HG03097 (cell line): ENCODE measurements around the gene RALGAPB.

ENCODE experiments used
- ATAC-seq: cut with Tn5 transposase; IDR thresholded peaks from one replicate; pipeline ENCODE4 v1.9.1; 2021; ENCODE audit not compliant: unreplicated experiment, low FRiP score

Gene RALGAPB

GRCh38 chr20:38543014-38543906 lies 70.6 kb downstream of the RALGAPB start:
- ATAC-seq, result no peak

DNA sequence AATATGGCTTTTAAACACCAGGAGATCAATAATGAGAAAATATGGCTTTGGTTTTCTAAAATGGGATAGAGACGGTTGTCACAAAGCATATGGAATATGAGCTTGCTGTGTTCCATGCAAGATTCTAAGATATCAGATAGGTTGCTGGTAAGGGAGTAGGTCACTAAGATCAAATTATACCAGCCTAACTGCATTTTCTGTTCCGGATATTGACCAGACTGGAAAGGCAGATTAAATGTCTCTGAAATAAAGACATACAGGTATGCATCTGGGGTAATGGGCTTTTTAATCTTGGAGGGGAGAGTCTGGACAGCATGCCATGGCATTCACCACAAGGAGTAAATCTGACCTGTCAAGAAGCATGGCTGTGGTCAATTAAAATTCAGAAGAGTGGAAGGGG lies 73.1 kb downstream of the RALGAPB start:
- ATAC-seq, result no peak

GRCh38 chr20:38547288-38548085 lies 74.8 kb downstream of the RALGAPB start:
- no peak for ATAC-seq

DNA sequence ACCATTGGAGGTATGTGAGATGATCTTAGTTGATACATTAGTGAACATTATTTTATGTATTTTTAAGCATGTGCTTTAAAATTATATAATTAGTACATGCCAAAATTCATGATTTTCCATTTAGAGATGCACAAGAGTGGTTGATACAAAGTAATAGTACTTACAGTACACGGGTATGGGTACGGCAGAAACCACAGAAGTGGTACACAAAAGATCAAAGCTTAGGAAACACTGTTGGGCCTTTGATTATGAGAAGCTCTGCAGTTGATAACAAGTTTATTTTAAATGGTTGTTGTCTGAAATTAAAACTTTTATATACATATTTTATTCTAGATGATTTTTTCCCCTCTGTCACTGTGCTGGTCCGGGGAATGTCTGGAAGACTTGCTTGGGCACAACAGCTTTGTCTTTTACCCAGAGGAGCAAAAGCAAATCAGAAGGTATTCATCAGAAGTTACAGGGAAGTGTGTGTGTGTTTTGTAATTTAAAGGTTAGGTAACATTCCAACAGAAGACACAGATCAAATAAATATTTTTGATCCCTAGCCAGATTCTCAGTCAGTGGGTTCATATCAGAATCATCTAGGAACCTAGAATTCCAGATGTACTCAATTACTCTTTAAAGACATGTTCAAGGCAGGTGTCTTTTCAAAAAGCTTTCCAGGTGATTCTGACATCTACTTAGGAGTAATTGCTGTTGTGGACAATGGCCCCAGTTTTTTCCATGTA lies 75.9 kb downstream of the RALGAPB start:
- ATAC-seq, result no peak

- ATAC-seq, result no peak
Measured at GRCh38 chr20:38550274-38550673, 77.6 kb downstream of the RALGAPB start.

- no peak for ATAC-seq
Measured at GRCh38 chr20:38551056-38551626, 78.5 kb downstream of the RALGAPB start.

GRCh38 chr20:38554986-38555385 lies 82.3 kb downstream of the RALGAPB start:
- no peak for ATAC-seq

GRCh38 chr20:38555395-38555794 lies 82.8 kb downstream of the RALGAPB start:
- ATAC-seq, result no peak

DNA sequence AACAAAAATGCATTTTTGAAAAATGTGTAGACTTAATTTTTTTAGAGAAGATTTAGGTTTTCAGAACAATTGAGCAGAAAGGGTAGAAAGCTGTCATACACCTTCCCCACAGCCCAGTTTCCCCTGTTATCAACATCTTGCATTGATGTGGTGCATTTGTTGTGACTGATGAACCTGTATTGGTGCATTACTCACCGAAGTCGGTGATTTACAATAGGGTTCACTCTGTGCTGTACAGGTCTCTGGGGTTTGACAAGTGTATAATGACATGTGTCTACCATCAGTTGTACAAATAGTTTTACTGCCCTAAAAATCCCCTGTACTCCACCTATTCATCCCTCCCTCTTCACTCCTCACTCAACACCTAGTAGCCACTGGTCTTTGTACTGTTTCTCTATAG lies 84.5 kb downstream of the RALGAPB start:
- ATAC-seq, result no peak

DNA sequence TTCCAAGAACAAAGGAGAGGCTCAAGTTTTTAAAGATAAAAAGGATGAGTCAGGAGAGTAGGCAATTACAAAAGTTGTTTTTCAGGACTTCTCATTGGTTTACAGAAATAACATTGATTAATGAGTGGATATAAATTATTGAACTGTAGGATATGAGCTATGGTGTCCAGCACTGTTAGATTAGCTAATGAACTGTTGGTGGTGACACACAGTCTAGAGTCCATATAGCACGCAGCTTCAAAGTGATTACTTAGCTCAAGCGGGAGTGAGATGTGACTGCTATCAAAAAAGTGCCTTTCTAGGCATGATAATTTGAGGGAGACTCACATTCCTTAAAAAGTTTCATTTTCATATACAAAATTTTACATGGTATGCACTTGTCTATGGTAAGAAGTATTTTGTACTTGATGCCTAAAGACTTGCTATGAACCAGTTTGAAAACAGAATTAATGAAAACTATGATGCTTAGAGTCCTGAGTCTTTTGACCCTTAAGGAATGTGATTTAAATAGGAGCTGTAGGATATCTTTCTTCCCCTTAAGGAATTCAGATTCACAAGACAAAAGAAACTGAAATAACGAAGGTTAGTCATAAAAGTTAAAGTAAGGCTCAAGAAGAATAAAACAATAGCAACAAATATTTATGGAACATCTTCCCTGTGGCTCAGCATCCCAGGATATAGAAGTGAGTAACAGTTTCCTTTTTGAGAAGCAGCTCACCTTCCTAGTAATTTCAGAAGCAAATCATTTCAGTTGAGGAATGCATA lies 86.1 kb downstream of the RALGAPB start:
- no peak for ATAC-seq

- ATAC-seq, result no peak
Measured at GRCh38 chr20:38559764-38560163, 87.1 kb downstream of the RALGAPB start.

DNA sequence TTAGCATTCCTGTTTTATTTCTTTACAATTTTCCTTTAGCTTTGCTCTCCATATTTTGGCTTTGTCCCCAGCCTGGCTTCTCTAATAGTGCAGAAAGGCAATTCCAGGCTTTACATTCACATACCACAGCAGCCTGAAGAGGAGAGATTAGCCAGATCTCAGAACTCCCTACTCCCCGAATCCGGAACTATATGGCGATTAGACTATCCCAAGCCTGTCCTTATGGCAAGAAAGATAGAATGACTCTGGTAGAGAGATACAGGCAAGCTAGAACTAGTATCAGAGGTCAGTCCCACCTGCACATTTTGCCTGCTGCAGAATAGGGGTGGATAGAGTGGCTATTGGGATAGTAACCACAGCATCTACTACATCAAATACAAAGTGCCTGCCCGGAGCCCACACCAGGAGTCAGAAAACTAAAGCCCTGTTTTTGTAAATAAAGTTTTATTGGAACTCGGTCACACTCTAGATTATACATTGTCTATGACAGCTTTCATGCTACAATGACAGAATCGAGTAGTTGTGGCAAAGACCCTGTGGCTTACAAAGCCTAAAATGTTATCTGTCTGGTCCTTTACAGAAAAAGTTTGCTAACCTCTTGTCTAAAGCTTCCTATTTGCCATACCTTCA lies 91.3 kb downstream of the RALGAPB start:
- ATAC-seq, result no peak

DNA sequence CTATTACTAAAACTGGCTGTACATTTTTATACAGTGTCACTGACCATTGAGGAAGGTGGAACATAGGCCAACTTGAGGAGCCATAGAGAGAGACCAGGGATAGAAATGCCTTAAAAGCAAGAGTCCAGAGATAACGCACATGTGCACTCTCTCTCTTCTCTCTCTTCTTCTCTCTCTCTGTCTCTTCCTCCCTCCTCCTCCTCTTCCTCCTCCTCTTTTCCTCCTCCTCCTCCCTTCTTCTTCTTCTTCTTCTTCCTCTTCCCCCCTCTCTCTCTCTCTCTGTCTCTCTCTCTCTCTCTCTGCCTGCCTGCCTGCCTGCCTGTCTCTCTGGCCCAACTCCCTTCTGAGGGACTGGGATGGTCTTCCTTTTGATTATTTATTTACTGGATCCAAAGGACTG lies 92.0 kb downstream of the RALGAPB start:
- no peak for ATAC-seq

GRCh38 chr20:38566036-38566598 lies 93.5 kb downstream of the RALGAPB start:
- ATAC-seq, result no peak

GRCh38 chr20:38569747-38570525 lies 97.3 kb downstream of the RALGAPB start:
- no peak for ATAC-seq

- ATAC-seq, result no peak
Measured at GRCh38 chr20:38573413-38573812, 100.8 kb downstream of the RALGAPB start.

- ATAC-seq, result no peak
Measured at GRCh38 chr20:38579219-38579910, 106.7 kb downstream of the RALGAPB start.

GRCh38 chr20:38579921-38580320 lies 107.3 kb downstream of the RALGAPB start:
- ATAC-seq, result no peak
